ENCODE measurements around the gene SOX10.

Gene SOX10

DNA sequence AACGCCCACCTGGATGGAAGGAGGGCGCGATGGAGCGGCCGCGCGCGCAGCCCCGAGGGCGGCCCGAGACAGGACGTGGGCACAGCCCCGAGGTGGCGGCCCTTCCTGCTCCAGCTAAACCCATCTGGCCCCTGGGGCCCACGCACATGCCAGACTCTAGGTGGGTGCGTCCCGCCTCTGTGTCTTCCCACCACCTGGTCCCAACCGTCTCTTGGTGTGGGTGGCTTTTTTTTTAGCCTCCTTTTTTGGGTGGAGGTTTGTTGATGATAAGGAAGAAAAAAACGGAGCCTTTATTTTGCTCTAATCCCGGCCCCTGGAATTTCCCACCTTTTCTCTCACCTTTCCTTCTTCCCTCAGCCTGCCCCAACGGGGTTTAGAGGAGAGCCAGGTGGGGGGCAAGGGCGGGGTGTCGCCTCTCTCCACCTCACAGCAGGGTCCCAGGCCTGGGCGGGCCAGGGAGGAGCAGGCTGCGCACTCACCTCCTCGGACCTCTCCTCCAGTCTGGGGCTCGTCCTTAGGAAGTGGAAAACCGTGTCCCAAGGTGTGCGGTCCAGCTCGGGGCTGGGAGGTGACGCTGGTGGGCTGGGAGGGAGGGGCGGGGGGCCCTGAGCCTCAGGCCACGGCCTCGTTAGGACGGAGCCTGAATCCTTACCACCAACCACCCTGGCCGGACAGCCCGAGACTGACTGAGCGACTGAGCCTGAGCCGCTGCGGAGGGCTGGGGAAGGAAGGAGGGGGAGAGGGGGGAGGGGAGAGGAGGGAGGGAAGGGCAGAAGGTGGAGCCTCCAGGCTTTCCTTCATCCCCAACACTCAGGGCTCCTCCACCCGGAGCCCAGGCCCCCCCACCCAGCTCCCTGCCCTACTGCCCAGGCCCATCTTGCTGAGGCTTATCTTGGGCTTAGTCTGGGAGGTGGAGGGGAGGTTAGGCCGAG lies at the start of gene SOX10:
Gene SOX10 (minus strand): TSS at position 696 of the 932 bp plus-strand sequence. CDS start 771 bp downstream, outside the sequence.
- no peak for DNase-seq

DNA sequence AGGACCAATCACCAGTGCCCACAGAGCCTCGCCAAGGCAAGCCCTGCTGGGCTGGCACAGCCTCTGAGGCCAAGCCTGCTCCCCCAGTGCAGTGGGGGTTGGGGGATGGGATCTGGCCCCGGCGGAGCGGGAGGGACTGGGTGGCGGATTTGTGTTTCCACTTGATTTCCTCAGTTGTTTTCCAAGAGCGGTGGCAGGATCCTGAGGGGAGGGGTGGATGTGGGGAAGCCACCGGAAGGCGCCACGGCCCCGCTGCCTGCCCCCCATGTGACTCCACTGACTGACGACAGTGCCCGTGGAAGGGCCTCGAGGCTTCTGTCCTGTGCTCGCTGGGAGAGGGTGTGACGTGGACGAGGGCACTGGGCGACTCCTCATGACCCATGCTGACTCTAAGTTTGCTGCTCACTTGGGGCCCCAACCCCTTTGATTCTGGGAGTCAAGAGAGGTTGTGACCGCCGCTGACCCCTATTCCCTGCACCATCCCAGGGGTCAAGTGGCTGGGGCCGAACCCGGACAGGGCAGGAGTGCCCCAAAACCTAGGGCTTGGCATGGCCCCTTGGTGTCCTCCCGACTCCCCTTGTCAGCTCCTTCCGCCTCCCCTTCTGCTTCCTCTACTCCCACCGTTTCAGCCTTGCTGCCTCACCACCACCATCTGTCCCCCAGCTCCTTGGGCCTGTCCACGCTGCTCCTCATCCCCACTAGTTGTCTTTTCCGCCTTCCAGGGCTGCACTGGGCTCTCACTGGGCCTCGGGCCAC lies 49.3 kb upstream of the SOX10 start:
- DNase-seq = no peak

DNA sequence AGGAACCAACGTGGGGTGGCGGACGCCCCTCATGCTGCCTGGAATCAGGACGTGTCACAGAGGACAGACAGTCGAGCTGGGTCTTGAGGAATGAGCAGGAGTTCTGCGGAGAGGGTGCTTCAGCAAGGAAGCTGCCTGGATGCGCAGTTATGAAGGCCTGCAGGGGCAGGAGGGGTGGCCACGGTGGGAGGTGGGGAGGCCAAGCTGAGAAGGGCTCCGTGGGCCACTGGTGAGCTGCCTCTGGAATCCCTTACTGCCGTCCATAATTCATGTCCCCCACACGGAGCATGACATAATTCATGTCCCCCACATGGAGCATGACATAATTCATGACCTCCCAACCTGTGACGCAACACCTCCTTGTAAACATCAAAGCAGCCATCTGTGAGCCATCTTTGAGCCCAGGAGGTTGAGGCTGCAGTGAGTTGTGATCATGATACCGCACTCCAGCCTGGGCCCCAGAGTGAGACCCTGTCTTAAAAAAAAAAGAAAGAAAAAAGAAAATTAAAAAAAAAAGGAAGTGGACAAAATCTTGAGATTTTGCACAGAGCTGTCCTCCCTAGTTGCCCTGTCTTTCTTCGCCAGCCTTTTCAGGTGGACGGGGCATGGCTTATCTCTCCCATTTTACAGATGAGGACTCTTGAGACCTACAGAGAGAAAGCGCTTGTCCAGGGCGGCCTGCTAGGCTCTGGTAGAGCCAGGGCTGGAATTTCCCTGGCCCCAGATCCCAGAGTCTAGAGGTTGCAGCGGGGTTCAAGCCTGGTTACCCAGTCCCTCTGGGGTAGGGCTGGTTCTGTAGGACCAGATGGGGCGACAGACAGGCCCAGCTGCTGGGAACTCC lies 48.5 kb upstream of the SOX10 start:
- no peak for DNase-seq

DNA sequence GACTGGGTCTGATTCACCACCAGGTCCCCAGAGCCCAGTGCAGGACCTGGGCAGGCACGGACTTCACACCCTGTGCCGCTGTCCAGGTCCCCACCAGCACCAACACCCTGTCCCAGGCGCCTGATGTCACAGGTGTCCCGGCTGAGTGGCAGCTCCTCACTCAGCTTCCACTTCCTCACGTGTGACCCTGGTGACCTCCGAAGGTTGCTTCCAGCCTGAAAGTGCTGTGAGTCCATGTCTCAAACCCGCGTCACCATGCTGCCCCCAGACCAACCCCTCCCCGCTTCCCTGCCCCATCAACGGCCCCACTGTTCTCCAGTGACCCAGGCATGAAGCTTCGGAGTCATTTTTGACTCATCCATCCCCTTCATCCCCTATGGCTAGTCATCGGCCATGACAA lies 47.1 kb upstream of the SOX10 start:
- no peak for DNase-seq

DNA sequence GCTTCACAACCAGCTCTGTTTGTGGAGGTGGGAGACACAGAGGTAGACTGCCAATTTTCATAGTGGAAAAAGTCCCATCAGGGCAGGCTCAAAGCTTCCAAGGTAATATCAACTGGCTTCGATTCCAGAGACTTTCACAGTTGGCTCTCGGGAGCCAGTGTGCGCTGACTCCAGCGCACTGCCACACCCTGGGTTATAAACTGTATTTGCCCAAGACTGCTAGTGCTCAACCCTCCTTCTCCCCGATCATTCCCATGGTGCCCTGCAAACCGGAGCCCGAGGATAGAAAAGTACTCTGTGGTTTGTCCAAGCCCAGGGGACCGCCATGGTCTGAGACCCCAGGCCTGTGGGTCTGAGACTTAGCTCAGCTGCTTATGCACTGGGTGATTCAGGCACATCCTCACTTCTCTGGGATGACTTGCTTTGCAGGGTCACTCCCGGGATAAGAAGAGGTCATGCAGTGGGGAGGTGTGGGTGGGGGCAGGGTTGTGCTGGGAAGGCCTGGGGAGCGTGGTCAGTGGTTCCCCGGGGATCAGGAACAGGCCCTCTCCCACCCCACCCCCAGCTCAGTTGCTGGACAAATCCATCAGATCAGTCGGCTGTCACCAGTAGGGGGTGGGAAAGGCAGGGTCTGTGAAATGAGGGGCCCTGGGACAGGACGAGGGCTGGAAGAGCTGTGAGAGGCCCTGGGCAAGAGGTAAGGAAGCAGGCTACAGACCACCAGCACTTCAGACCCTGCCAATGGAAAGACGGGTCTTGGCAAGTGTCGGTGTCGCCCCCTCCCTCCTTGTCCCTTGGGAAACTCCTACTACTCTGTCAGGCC lies 46.2 kb upstream of the SOX10 start:
- DNase-seq = no peak

DNA sequence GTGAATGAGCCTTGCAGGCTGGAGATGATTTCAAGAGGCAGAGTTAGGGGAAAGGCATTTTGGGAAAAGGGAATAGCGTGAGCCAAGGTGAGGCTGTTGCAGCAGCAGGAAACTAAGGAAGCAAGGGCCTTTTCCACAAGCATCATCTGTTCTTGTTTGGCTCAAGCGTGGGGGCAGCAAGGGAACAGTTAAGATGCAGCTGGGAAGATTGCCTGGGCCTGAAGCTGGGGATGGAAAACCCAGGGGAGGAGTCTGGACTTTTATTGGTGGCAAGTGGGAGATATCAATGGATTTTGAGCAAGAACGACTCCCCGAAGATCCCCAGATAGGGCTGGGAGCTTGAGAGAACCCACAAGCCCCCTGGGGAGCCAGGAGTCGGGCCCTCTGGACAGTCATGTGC lies 45.5 kb upstream of the SOX10 start:
- DNase-seq = no peak

DNA sequence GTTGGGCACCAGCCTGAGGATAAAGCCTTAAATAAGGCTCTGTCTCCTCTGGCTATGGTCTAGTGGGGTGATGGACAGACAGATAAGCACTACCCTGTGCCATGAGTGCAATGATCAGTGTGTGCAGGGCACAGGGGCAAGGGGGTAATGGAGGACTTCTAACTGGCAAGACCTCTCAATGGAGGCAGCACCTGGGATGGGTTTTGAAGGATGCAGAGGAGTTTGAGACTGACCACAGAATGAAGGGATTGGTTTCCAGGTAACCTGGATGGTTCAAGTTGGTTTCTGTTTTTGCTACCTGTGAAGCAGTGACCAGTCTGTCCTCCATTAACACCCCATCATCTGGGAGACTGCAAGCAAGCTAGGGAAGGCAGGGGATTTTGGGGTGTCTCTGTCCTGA lies 45.0 kb upstream of the SOX10 start:
- DNase-seq = no peak

DNA sequence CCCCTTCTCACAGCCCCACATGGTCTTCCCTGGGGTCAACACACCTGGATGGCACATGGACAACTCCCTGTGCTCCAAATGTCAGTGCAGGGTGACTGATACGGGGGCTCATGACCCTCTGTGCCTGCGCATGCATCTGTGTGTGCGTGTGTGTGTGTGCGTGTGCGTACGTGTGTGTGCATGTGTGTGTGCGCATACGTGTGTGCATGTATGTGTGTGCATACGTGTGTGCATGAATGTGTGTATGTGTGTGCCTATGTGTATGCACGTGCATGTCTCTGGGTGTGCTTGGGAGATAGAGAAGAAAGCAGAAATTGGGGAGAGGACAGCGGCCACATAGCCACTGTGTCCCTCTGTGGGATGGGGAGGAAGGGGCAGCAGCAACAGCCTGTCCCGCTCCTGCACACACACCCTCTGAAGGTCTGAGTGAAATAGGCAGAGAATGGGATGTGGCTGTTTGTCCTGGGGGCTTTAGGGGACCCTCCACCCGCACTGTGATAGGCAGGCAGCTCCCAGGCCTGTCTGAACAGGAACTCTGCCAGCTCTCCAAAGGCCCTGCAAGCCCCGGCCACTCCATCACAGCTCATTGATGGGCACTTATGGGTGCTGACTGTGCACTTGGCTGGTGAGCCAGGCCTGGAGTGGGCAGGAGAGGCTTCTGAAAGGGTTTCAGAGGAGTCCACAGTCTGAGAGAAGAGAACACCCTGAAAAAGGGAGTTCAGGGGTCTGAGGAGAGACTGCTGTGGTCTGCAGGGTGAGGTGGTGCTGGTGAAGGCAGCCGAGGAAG lies 44.2 kb upstream of the SOX10 start:
- no peak for DNase-seq

DNA sequence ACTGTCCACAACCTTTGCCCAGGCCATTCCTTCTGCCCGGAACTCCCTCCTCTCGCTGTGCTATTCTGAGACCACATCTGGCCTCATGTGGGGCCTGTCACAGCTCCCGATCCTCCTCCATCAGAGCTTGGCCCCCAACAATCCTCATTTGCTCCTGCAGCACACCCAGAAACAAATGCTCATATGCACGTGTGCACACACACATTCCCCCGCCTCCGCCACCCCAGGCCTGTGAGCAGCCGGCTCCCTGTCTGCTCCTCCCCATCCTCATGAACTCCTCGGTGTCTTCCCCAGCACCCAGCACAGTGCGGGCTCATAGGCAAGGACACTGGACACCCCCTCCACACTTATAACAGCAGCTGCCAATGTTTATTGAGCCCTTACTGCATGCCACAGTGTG lies 43.1 kb upstream of the SOX10 start:
- DNase-seq = no peak

DNA sequence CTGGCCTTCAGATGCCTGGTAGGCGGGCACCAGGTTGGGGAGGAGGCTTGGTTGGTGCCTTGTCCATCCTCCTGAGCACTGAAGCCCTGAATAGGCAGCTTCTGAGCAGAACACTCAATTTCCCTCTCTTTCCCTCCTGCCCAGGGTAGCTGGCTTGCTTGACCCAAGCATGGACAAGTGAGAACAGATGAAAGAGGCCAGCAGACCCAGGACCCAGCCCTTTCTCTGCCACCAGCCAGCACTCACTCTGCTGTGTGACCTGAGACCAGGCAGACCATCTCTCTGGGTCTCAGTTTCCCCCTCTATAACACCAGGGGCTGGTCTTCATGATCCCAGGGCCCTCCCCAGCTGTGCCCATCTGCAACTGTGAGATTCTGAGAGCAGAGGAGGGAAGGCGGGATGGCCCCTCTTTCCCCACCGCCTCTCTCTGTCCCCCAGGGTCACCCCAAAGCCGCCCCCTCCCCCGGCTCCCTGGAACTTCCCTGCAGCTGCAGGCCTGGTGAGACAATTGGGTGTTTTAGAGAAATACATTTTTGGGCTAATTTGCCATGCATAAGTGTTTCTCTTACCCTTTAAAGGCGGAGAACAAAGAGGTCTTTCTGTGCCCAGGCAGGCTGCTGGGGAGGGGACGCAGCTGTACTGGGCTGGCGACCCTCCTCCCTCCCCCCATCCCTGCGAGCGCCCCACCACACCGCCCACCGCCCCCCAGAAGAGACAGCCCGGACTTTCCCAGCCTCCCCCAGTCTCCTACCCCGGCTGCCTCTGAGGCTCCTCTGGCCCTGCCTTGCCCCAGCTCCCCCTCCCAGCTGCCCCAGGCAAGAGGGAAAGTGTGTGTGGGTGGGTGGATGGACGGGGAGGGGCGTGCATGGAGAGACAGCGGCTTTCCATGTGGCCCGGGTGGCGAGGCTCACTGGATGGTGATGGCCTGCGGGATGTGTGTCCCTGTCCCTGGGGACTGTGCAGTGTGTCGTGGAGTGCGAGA lies 42.1 kb upstream of the SOX10 start:
- no peak for DNase-seq

DNA sequence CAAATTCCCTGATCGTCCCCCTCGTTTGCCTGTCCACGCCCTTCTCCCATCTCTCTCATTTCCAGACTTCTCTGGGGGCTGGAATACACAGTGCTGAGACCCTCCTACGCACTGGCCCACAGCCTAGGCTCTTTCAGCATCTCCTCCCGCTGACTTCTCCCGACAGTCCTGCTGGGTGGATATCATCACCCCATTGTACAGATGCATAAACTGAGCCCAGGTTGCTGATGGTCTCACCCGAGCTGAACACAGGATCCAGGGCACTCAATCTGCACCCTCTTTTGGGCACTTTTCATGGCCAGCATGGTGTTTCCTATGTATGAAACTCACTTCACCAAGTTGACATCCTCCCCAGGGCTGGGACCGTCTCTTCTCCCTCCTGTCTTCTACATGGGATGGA lies 41.2 kb upstream of the SOX10 start:
- DNase-seq = no peak

DNA sequence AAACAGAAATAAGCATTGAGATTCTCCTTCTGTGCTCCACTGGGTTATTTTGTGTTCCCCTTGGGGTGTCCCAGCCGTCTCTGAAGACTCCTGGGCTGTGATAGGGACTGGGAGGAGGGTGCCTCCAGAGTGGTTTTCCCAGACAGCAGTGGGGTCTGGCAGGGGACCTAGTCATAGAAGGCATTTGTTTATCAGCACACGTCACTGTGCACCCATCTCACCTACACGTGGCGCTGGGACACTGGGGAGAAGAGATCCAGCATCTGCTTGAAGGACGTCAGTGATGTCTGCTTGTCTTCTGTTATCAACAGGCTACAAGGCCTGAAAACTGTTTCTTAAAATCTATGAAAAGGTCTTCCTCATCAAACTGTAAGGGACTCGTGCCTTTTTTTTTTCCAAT lies 38.7 kb upstream of the SOX10 start:
- no peak for DNase-seq

DNA sequence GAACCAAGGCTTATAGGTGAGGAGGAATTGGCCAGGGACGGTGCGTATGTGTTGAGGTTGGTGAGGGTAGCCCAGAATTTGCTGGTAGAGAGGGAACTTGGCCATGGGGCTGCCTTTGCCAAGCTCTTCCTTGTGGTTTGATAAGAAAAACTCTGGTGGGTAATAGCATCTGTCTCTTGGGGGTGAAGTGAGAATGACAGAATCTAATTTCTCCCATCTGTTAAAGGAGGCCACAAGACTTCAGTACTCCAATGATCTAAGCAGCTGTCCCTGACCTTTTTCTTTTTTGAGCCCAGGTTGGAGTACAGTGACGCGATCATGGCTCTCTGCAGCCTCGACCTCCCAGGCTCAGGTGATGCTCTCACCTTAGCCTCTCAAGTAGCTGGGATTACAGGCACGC lies 36.9 kb upstream of the SOX10 start:
- DNase-seq = no peak

DNA sequence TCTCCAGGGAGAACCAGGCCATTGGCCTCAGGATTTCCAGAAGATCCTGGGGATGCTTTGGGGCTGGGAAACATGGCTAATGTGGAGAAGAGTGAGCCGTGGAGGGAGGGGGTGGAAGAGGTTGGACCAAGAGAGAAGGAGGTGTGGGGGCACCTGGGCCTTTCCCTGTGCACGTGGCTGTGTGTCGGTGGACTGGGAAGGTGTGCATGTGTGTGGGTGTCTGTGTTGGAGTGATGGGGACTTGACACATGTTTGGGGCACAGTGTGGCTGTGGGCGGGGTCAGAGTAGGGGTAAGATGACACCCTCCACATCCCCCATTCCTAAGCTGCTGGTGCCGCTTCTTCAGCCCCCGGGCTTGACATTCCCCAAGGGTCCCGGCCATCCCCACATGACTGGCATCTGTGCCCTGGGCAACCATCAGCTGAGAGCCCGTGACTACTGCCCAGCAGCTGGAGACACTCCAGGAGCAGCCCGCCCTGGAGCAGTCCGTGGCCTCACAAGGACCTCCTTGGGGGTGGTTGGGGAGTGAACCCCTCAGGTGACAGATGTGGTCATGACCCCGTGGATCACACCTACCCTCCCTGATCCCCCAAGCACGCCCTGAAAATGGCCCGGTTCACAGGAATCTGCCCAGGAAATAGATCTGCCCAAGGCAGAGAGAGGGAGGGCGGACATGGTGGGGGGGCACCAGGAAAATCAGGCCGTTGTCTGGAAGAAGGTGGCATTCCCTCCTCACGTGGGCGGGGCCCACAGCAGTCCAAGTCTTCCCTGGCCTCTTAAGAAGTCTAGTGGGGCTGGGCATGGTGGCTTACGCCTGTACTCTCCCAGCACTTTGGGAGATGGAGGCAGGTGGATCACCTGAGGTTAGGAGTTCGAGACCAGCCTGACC lies 34.8 kb upstream of the SOX10 start:
- DNase-seq = no peak

DNA sequence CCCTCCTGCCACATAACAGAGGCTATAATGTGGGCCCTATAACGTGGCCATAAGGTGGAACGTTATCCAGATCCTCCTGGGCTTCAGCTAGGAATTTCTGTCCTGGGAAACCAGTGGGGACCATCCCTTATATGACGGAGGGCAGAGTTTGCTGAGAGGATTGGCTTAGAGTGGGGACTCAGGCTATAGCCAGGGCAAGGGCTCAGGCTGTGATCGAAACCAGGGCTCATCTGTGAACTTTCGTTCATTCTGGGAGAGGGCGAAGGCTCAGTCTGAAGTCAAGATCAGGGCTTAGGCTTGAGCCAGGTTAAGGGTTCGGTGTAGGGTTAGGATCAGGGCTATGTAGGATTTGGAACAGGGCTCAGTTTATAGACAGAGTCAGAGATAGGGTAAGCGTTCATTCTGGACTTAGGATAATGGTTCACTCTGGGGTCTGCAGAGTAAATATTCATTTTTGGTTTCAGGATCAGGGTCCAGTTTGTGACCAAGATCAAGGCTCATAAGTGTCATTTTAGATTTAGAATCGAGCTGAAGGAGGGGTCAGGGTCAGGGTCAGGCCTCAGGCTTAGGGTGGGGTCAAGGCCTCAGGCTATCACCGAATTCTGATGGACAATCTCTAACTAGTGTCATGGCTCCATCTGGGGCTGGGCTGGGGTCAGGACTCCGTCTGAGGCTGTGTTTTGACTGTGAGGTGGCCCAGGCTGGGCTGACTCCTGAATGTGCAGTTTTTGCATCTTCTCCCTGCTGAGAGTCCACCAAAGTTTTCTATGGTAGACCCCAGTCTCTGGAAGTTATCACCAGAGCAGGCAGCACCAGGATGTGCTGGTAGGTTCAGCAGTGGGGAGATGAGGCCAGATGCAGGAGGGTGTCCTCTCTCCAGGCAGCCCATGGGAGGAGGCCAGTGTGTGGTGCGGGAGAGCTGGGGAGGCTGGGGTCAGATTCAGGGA lies 33.9 kb upstream of the SOX10 start:
- DNase-seq = no peak

DNA sequence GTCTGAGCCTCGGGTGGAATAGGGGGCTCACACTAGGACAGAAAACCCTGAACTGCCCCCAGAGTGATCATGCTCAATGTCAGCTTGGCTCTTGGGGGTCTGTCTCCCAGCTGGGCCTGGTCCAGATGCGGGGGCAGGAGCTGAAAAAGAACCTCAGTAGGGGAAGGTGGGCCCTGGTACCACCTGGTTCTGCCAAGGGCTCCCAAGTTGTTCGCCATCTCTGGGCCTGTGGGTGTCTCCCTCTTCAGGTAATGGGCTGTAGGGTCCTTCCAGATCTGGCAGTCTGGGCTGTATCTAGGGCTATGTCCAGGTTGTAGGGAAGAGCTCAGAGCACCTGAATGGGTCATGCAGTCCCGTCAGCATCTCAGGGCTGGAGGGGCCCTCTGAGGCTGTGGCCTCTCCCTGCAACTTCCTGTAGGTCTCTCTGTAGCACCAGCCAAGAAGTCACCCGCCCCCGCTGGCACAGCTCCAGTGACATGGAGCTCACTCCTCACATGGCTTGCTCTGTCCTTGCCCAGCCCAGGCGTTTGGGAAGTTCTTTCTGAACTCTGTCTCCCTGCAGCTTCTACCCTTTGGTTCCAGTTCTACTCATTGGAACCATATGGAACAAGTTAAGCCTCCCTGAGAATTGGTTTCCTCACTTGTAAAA lies 33.0 kb upstream of the SOX10 start:
- DNase-seq = peak; percentile 36

Measured in GDM1 (cell line).